Panc1 (cell line): Measurements from ENCODE around the gene TLE4.

Experiments used
- CTCF ChIP-seq: fragments of 450-650 bp; IDR thresholded peaks from 2 replicates; pipeline ENCODE4 v1.5.1; 2017; ENCODE audit warnings: mild to moderate bottlenecking
- POLR2AphosphoS5 ChIP-seq: IDR thresholded peaks from 2 replicates; pipeline ENCODE4 v1.6.1; 2012; ENCODE audit warnings: mild to moderate bottlenecking, low read depth, low read length, moderate library complexity
- REST ChIP-seq, 2 experiments: IDR thresholded peaks; 2 replicates each; pipeline ENCODE4 v1.6.1; 2011 to 2012; ENCODE audit warnings: low read depth in 2 of 2, control low read depth in 1 of 2, low read length in 1 of 2, mild to moderate bottlenecking in 1 of 2, moderate library complexity in 1 of 2; ENCODE audit not compliant: insufficient read depth in 1 of 2
- SIN3A ChIP-seq: IDR thresholded peaks from 2 replicates; pipeline ENCODE4 v1.6.1; 2012; ENCODE audit warnings: low read depth, mild to moderate bottlenecking, low read length, moderate library complexity, borderline replicate concordance; ENCODE audit not compliant: insufficient read depth
- TCF7L2 ChIP-seq: IDR thresholded peaks from 2 replicates; pipeline ENCODE4 v1.6.1; 2011; ENCODE audit warnings: mild to moderate bottlenecking, low read depth, low read length, inconsistent platforms

GRCh38 chr9:79613145-79613544 is 41.4 kb downstream of the TLE4 start:
- no peak for TF ChIP-seq CTCF
- TF ChIP-seq POLR2AphosphoS5 = no peak
- no peak for TF ChIP-seq REST (IDR thresholded peaks at IDR 0.05; ENCODE audit: insufficient read depth in 1 of 2, low read depth in 2 of 2, low read length in 1 of 2)
- no peak for TF ChIP-seq SIN3A
- TF ChIP-seq TCF7L2 = no peak
